ENCODE data around the gene VLDLR.

VLDLR gene

GRCh38 chr9:2621722-2622460 is at the start of gene VLDLR:
Gene VLDLR, plus strand, starts transcription at chr9:2621787. Its CDS starts 403 bp downstream, at chr9:2622190.
- DNase-seq (ENCODE audit: low spot score): no peak

GRCh38 chr9:2574203-2574602 is 47.4 kb upstream of the VLDLR start:
- DNase-seq (ENCODE audit: low spot score): no peak

GRCh38 chr9:2576631-2577030 is 45.0 kb upstream of the VLDLR start:
- no peak for DNase-seq (ENCODE audit: low spot score)

GRCh38 chr9:2583308-2584013 is 38.1 kb upstream of the VLDLR start:
- DNase-seq (ENCODE audit: low spot score): no peak

- DNase-seq (ENCODE audit: low spot score): no peak
These were observed 29.6 kb upstream of the VLDLR start for GRCh38 chr9:2591967-2592366.

- DNase-seq (ENCODE audit: low spot score): no peak
These were observed 27.8 kb upstream of the VLDLR start for GRCh38 chr9:2593744-2594143.

GRCh38 chr9:2595973-2596372 is 25.6 kb upstream of the VLDLR start:
- no peak for DNase-seq (ENCODE audit: low spot score)

- DNase-seq (ENCODE audit: low spot score): no peak
These were observed 24.1 kb upstream of the VLDLR start for GRCh38 chr9:2597483-2597882.

GRCh38 chr9:2599896-2600295 is 21.7 kb upstream of the VLDLR start:
- no peak for DNase-seq (ENCODE audit: low spot score)

- no peak for DNase-seq (ENCODE audit: low spot score)
These were observed 21.3 kb upstream of the VLDLR start for GRCh38 chr9:2600307-2600706.

- DNase-seq (ENCODE audit: low spot score): no peak
These were observed 19.7 kb upstream of the VLDLR start for GRCh38 chr9:2601785-2602378.

GRCh38 chr9:2602704-2603116 is 18.9 kb upstream of the VLDLR start:
- no peak for DNase-seq (ENCODE audit: low spot score)

GRCh38 chr9:2603621-2604020 is 18.0 kb upstream of the VLDLR start:
- no peak for DNase-seq (ENCODE audit: low spot score)

- no peak for DNase-seq (ENCODE audit: low spot score)
These were observed 16.3 kb upstream of the VLDLR start for GRCh38 chr9:2605246-2605645.

- DNase-seq (ENCODE audit: low spot score): no peak
These were observed 13.3 kb upstream of the VLDLR start for GRCh38 chr9:2608276-2608675.

- DNase-seq (ENCODE audit: low spot score): no peak
These were observed 10.6 kb upstream of the VLDLR start for GRCh38 chr9:2610985-2611384.

- DNase-seq (ENCODE audit: low spot score): no peak
These were observed 9.6 kb upstream of the VLDLR start for GRCh38 chr9:2611961-2612360.

GRCh38 chr9:2613730-2614271 is 7.8 kb upstream of the VLDLR start:
- DNase-seq (ENCODE audit: low spot score): no peak

GRCh38 chr9:2615497-2615896 is 6.1 kb upstream of the VLDLR start:
- no peak for DNase-seq (ENCODE audit: low spot score)

- no peak for DNase-seq (ENCODE audit: low spot score)
These were observed 4.8 kb upstream of the VLDLR start for GRCh38 chr9:2616692-2617377.

- no peak for DNase-seq (ENCODE audit: low spot score)
These were observed 3.3 kb upstream of the VLDLR start for GRCh38 chr9:2618289-2618688.

Data from kidney capillary endothelial cell (primary cell).